GM10847 (cell line): Measurements from ENCODE around the gene SS18.

Experiments used
- POLR2A ChIP-seq: IDR thresholded peaks from 2 replicates; pipeline ENCODE4 v1.6.1; 2011; ENCODE audit not compliant: insufficient read length; ENCODE audit errors: extremely low read depth

The SS18 gene

DNA sequence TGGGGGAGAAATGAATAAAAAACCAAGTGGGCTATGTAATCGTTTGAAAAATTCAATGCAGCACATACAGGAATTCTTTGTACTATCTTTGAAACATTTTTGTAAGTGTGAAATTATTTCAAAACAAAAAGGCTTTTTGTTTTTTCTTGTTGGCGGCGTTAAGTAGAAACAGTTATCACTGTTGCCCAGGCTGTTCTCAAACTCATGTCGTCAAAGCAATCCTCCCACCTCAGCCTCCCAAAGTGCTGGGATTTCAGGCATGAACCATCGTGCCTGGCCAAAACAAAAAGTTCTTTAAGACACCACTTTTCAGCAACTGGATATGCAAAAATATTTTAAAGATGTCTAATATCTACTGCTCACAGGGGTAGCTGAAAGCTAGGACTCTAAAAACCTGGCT, 5.4 kb downstream of the SS18 start:
- TF ChIP-seq POLR2A, result no peak

GRCh38 chr18:26083099-26083498, 7.3 kb downstream of the SS18 start:
- no peak for TF ChIP-seq POLR2A

GRCh38 chr18:26082475-26082874, 7.9 kb downstream of the SS18 start:
- TF ChIP-seq POLR2A, result no peak

DNA sequence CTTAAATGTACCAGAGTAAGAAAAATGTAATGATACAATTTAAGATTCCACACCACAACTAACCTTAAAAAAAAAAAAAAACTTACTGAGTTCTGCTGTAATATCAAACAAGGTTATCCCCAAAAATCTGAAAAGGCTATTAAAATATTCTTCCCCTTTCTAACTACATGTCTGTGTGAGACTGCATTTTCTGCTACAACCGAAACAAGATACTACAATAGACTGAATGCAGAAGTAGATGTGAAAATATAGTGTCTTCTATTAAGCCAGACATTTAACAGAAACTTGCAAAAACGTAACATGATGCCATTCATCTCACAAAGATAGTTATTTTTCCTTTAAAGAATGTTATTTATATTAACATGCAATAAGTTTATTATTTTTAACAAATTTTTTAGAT, 16.2 kb downstream of the SS18 start:
- TF ChIP-seq POLR2A, result no peak

DNA sequence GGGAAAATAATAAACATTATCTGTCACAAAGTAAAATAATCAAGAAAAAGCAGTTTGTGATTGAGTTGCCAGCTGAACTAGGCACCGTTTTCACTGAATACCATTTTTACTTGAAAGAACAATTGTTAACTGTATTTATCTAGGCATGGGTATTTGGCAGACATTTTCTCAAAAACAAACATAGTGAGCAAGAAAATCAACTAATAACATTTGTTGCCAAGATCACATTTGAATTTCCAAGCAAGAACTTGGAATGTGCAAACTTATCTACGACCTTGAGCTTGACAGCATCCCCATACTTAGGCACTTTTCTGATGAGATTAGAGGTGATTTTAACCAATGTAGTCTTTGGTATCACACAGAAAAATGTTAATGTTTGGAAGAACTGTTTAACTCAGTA, 16.7 kb downstream of the SS18 start:
- no peak for TF ChIP-seq POLR2A

- no peak for TF ChIP-seq POLR2A
These were observed 18.7 kb downstream of the SS18 start for GRCh38 chr18:26071725-26072124.

GRCh38 chr18:26071020-26071419, 19.4 kb downstream of the SS18 start:
- TF ChIP-seq POLR2A, result no peak

DNA sequence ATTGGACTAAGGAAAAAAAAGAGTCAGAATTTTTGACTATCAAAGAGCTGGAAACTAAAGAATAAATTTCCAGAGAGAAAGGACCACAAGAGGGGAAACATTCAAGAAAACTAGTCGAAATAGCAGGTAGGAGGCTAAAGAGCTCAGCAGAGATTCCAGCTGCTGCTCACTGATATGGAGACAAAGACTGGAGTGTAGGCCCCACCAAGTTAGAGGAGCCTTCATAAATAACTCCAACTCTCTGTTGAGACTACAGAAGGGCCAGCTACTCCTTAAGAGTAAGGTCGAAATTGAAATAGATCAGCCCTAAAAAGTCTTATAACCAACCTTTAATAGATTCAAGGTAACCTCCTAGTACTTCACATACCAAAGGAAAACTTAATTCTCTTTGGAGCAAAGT, 31.1 kb downstream of the SS18 start:
- TF ChIP-seq POLR2A, result no peak

DNA sequence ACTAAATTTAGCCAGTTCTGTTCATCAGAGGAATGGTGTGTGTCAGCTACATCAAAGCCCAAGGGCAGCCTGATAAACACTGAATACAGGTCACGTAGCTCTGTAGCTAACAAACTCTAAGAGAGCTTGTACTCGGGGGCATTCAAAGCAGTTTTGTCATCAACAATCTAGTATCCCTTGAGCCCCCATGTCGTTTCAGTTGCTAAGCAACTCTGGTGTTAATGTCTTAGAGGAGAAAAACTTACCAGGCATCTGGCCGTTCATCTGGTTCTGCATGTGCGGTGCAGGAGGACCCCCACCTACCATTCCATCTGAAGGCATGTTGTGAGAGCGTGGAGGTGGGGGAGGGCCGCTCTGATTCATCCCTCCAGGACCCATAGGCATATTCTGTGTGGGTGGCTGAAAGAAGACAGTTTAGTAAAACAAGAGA, 33.1 kb downstream of the SS18 start:
- no peak for TF ChIP-seq POLR2A

DNA sequence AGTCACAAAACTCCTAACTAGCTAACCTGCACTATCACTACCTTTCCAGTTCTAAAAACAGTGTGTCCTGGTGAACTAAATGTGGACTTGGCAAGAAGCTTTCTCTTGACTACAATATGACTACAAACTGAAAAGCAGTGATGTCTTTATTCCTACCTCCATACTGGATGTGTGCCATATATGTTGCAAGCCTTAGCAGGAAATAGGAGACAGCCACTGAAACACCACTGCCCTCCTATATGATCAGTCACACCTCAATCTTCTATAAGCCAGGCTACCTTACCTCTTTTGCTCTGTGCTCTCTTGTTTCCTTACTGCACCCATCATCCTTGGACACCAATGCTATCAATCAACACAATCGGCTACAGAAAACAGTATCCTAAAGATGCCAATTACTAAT, 34.1 kb downstream of the SS18 start:
- TF ChIP-seq POLR2A, result no peak

DNA sequence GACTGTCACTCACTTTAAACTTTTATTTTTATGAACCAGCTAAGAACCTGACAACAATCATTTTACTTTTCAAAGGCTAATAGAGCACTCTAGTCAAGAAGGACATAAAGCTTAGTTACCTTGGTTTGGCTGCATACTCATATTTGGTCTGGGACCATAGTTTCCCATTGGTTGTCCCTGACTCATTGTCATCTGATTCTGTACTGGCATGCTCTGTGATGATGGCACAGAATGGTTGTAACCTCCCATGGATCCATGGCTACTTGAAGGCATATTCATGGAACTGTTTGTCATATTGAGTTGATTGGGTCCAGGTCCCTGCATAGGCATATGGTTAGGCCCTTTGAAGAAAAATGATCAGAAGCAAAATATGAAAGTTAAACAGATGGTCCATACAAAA, 37.9 kb downstream of the SS18 start:
- no peak for TF ChIP-seq POLR2A

GRCh38 chr18:26051843-26052242, 38.6 kb downstream of the SS18 start:
- no peak for TF ChIP-seq POLR2A

GRCh38 chr18:26046419-26047077, 43.9 kb downstream of the SS18 start:
- no peak for TF ChIP-seq POLR2A

- no peak for TF ChIP-seq POLR2A
These were observed 45.6 kb downstream of the SS18 start for GRCh38 chr18:26044807-26045206.

- no peak for TF ChIP-seq POLR2A
These were observed 50.3 kb downstream of the SS18 start for GRCh38 chr18:26040051-26040656.

- no peak for TF ChIP-seq POLR2A
These were observed 51.2 kb downstream of the SS18 start for GRCh38 chr18:26039203-26039602.

GRCh38 chr18:26036635-26037034, 53.8 kb downstream of the SS18 start:
- no peak for TF ChIP-seq POLR2A
